Keratinocyte (primary cell): ENCODE measurements around the gene CAMKMT. TPM values are rescaled to one million over a fixed set of nuclear protein-coding genes. Genes with fewer than 3 reads are reported as not detected.

ENCODE experiments used
- DNase-seq: peaks from one replicate; pipeline ENCODE4 v3.0.0-alpha.2; 2011; ENCODE audit warnings: low read depth, missing footprints, low spot score
- FAIRE-seq: peaks from 2 replicates; lab custom pipeline; 2011; peaks lifted over from hg19 to GRCh38; lab: Jason Lieb, UNC
- H2AFZ ChIP-seq: 2 replicates; pipeline ENCODE4 v1.6.0; 2012; ENCODE audit warnings: low read length, control low read depth, inconsistent platforms; ENCODE audit not compliant: control insufficient read depth
- H3K27ac ChIP-seq: 2 replicates; pipeline ENCODE4 v1.5.1; 2011; ENCODE audit warnings: low read length; ENCODE audit not compliant: control insufficient read depth, insufficient read depth
- H3K27me3 ChIP-seq: 3 replicates; pipeline ENCODE4 v1.6.0; 2011; ENCODE audit warnings: low read length; ENCODE audit not compliant: control insufficient read depth, insufficient read depth; ENCODE audit errors: extremely low read depth
- H3K36me3 ChIP-seq, 2 experiments: 2 replicates in 1 of 2; 3 replicates in 1 of 2; pipeline ENCODE4 v1.5.1; 2011; ENCODE audit warnings: low read length in 2 of 2, mild to moderate bottlenecking in 1 of 2; ENCODE audit not compliant: control insufficient read depth in 2 of 2, insufficient read depth in 2 of 2; ENCODE audit errors: extremely low read depth in 1 of 2
- H3K4me1 ChIP-seq: 3 replicates; pipeline ENCODE4 v1.5.1; 2011; ENCODE audit warnings: low read length; ENCODE audit not compliant: control insufficient read depth, insufficient read depth; ENCODE audit errors: extremely low read depth
- H3K4me2 ChIP-seq: 3 replicates; pipeline ENCODE4 v1.6.0; 2011; ENCODE audit warnings: low read depth, low read length; ENCODE audit not compliant: control insufficient read depth, insufficient read depth; ENCODE audit errors: extremely low read depth
- H3K4me3 ChIP-seq, 3 experiments: fragments of 200-600 bp in 1 of 3; sonication (generic) in 1 of 3; 2 replicates in 2 of 3; 3 replicates in 1 of 3; pipeline ENCODE4 v1.5.1; 2011 to 2016; ENCODE audit warnings: low read length in 3 of 3, mild to moderate bottlenecking in 3 of 3, control low read depth in 2 of 3, inconsistent platforms in 1 of 3, low read depth in 1 of 3, mixed read lengths in 1 of 3, mixed run types in 1 of 3, moderate library complexity in 1 of 3; ENCODE audit not compliant: control insufficient read depth in 2 of 3, insufficient read depth in 2 of 3; ENCODE audit errors: extremely low read depth in 1 of 3
- H3K79me2 ChIP-seq: 2 replicates; pipeline ENCODE4 v1.6.0; 2012; ENCODE audit warnings: low read length; ENCODE audit not compliant: control insufficient read depth, insufficient read depth
- H3K9ac ChIP-seq: 3 replicates; pipeline ENCODE4 v1.6.0; 2011; ENCODE audit warnings: low read length; ENCODE audit not compliant: control insufficient read depth, insufficient read depth; ENCODE audit errors: extremely low read depth
- H3K9me1 ChIP-seq: 3 replicates; pipeline ENCODE4 v1.6.0; 2011; ENCODE audit warnings: low read length; ENCODE audit not compliant: control insufficient read depth, insufficient read depth; ENCODE audit errors: extremely low read depth
- H3K9me3 ChIP-seq: 2 replicates; pipeline ENCODE4 v1.5.1; 2012; ENCODE audit warnings: low read depth, low read length; ENCODE audit not compliant: control insufficient read depth
- H4K20me1 ChIP-seq: 3 replicates; pipeline ENCODE4 v1.6.0; 2011; ENCODE audit warnings: low read length; ENCODE audit not compliant: control insufficient read depth, insufficient read depth; ENCODE audit errors: extremely low read depth
- EZH2 ChIP-seq: IDR thresholded peaks from one replicate; pipeline ENCODE4 v1.6.1; 2012; ENCODE audit warnings: inconsistent platforms, mild to moderate bottlenecking, low read length, moderate library complexity
- dilution Hi-C: fragments of 300-500 bp; cut with MboI; formaldehyde crosslinking; loops from one replicate; pipeline ENCODE4 v1.7.0; 2020; ENCODE audit warnings: low sequenced_read_pairs; ENCODE audit not compliant: extremely low pct_ligation_motif_present
- polyA plus RNA-seq, 5 experiments: library from polyadenylated mRNA; depleted of rRNA in 3 of 5; stranded (reverse) in 3 of 5; stranded (forward) in 1 of 5; unstranded in 1 of 5; fragments of >200 nt; gene quantifications; 1 replicate in 1 of 5; 2 replicates in 3 of 5; 3 replicates in 1 of 5; pipeline versions ENCODE4 v1.2.1 to v1.2.3, GENCODE V29; 2011 to 2012; ENCODE audit warnings: missing spikeins in 2 of 5, low read depth in 1 of 5, low replicate concordance in 1 of 5
- TF ChIP-seq, protein P1 (sequence below), 3 experiments: IDR thresholded peaks in 1 of 3; conservative IDR thresholded peaks in 1 of 3; optimal IDR thresholded peaks in 1 of 3; 2 replicates in 2 of 3; 3 replicates in 1 of 3; pipeline versions ENCODE3 to v1.5.1; 2011; ENCODE audit warnings: low read length in 3 of 3, mild to moderate bottlenecking in 3 of 3, moderate library complexity in 2 of 3, control low read depth in 1 of 3, inconsistent platforms in 1 of 3; ENCODE audit not compliant: insufficient read depth in 2 of 3; ENCODE audit errors: extremely low read depth in 1 of 3

Gene CAMKMT
- polyA plus RNA-seq, 1 donor (not counting 4 experiments of a cell fraction or from before 2014, with no cell fraction given), result 9.9 TPM

DNA sequence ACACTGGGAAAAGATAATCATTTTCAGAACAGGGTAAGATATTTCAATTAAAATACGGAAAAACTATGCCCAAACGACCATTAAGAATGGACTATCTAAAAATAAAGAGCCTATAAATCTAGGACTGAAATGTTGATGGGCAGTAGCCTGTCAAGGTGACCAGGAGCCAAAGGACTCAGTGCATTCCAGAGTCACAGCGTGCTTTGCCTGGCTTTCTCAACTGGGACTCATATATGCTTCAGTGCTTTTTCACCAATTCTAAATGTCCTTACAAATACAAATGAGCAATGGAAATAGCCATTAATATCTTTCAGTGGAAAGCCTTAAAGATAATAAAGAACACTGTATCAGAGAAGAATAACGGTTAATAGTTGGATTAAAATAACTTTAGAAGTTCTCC is 35.9 kb upstream of the CAMKMT start:
- Histone ChIP-seq H3K4me3 (no peak overlapping the region), H3K9ac (no peak overlapping the region), H3K79me2 (no peaks in the 10 kb centered on the region), H2AFZ (no peak overlapping the region), H3K9me3 (no peaks in the 10 kb centered on the region), H3K36me3 (peaks cover 12 to 17% of the 10 kb centered on the region in 2 experiments), H3K4me2 (no peak overlapping the region), H3K27ac (no peak overlapping the region), H3K4me1 (no peaks in the 10 kb centered on the region), H3K27me3 (no peaks in the 10 kb centered on the region), H3K9me1 (no peaks in the 10 kb centered on the region), H4K20me1 (peaks cover 3% of the 10 kb centered on the region)
- no peak for DNase-seq
- TF ChIP-seq, protein P1, sequence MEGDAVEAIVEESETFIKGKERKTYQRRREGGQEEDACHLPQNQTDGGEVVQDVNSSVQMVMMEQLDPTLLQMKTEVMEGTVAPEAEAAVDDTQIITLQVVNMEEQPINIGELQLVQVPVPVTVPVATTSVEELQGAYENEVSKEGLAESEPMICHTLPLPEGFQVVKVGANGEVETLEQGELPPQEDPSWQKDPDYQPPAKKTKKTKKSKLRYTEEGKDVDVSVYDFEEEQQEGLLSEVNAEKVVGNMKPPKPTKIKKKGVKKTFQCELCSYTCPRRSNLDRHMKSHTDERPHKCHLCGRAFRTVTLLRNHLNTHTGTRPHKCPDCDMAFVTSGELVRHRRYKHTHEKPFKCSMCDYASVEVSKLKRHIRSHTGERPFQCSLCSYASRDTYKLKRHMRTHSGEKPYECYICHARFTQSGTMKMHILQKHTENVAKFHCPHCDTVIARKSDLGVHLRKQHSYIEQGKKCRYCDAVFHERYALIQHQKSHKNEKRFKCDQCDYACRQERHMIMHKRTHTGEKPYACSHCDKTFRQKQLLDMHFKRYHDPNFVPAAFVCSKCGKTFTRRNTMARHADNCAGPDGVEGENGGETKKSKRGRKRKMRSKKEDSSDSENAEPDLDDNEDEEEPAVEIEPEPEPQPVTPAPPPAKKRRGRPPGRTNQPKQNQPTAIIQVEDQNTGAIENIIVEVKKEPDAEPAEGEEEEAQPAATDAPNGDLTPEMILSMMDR (optimal IDR thresholded peaks at IDR 0.05 in 1 of 3, IDR thresholded peaks at IDR 0.05 in 1 of 3, conservative IDR thresholded peaks at IDR 0.05 in 1 of 3; ENCODE audit: extremely low read depth in 1 of 3, insufficient read depth in 2 of 3, low read length in 3 of 3), result no peak
- TF ChIP-seq EZH2, result no peak
- no peak for FAIRE-seq
- dilution Hi-C loops, result no loop called here

DNA sequence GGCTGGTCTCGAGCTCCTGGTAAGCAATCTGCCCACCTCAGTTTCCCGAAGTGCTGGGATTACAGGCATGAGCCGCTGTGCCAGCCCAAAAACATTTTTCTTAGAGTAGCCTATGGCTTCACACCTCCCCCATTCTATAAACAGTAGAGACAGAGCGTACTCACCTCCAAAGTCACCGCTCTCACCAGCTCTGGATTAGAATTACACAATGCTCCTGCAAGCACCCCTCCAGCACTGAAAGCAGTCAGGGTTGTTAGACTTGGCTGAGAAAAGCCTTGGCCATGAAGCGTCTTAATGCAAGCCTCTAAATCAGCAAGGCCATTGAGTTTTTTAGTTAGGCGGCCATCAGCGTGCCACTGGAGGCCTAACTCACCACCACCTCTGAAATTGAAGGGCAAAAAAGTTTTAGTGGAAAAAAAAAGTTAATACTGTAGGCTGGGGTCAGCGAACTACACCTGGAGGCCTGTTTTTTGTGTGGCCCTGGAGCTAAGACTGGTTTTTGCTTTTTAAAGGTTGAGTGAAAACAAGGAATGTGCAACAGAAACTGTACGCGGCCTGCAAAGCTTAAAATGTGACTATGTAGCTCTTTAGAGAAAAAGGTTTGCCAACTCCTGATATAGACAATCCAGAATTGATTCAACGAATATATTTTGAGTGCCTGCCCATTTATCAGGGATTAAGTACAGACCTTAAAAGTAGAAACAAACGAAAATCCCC is 35.0 kb upstream of the CAMKMT start:
- Histone ChIP-seq H3K9me1 (no peaks in the 10 kb centered on the region), H3K4me1 (no peaks in the 10 kb centered on the region), H4K20me1 (peaks cover 3% of the 10 kb centered on the region), H3K4me2 (no peak overlapping the region), H2AFZ (no peak overlapping the region), H3K9ac (no peak overlapping the region), H3K27ac (no peak overlapping the region), H3K4me3 (no peak overlapping the region), H3K79me2 (no peaks in the 10 kb centered on the region), H3K36me3 (peaks cover 12 to 16% of the 10 kb centered on the region in 2 experiments), H3K9me3 (no peaks in the 10 kb centered on the region), H3K27me3 (no peaks in the 10 kb centered on the region)
- dilution Hi-C loops, result no loop called here
- TF ChIP-seq EZH2, result no peak
- TF ChIP-seq, protein P1 (optimal IDR thresholded peaks at IDR 0.05 in 1 of 3, IDR thresholded peaks at IDR 0.05 in 1 of 3, conservative IDR thresholded peaks at IDR 0.05 in 1 of 3; ENCODE audit: extremely low read depth in 1 of 3, insufficient read depth in 2 of 3, low read length in 3 of 3), result no peak
- DNase-seq, result no peak
- FAIRE-seq, result no peak
